Endothelial cell of umbilical vein (primary cell): ENCODE results near the gene TRIM39.

ENCODE experiments used
- CTCF ChIP-seq, 2 donors: IDR thresholded peaks; 1 replicate in 1 of 2; 2 replicates in 1 of 2; pipeline ENCODE4 v1.5.1; 2011; ENCODE audit warnings: low read length in 2 of 2, mild to moderate bottlenecking in 2 of 2, moderate library complexity in 2 of 2, control low read depth in 1 of 2, inconsistent platforms in 1 of 2, low read depth in 1 of 2; ENCODE audit not compliant: insufficient read depth in 1 of 2; ENCODE audit errors: extremely low read depth in 1 of 2
- POLR2A ChIP-seq: IDR thresholded peaks from 2 replicates; pipeline ENCODE4 v1.6.1; 2012; ENCODE audit warnings: low read depth, mild to moderate bottlenecking, control low read depth, low read length

GRCh38 chr6:30321692-30322388 lies 4.9 kb upstream of the TRIM39 start:
- TF ChIP-seq CTCF (IDR thresholded peaks at IDR 0.05; ENCODE audit: extremely low read depth in 1 of 2, insufficient read depth in 1 of 2, low read depth in 1 of 2, low read length in 2 of 2) (no peak), POLR2A (no peak)
